T47D (cell line): ENCODE data around the gene TMEM106A.
"Not testable (repeated sequence)": the region's sequence is repeated elsewhere in the genome, so short reads cannot be mapped to it uniquely, and the experiment has no call there.

Experiments
- DNase-seq, 2 experiments: peaks; one replicate each; pipeline versions ENCODE4 v3.0.0 to v3.0.0-alpha.2; 2011 to 2012; ENCODE audit warnings: low read depth in 1 of 2, low spot score in 1 of 2
- JUND ChIP-seq: IDR thresholded peaks from 2 replicates; pipeline ENCODE4 v1.6.1; 2012; ENCODE audit warnings: low read depth
- in situ Hi-C: cut with HindIII; loops from 2 replicates; pipeline ENCODE4 v1.10.0; 2016; ENCODE audit warnings: low sequenced_read_pairs, low pct_unique_long_range_greater_than_20kb

TMEM106A gene

DNA sequence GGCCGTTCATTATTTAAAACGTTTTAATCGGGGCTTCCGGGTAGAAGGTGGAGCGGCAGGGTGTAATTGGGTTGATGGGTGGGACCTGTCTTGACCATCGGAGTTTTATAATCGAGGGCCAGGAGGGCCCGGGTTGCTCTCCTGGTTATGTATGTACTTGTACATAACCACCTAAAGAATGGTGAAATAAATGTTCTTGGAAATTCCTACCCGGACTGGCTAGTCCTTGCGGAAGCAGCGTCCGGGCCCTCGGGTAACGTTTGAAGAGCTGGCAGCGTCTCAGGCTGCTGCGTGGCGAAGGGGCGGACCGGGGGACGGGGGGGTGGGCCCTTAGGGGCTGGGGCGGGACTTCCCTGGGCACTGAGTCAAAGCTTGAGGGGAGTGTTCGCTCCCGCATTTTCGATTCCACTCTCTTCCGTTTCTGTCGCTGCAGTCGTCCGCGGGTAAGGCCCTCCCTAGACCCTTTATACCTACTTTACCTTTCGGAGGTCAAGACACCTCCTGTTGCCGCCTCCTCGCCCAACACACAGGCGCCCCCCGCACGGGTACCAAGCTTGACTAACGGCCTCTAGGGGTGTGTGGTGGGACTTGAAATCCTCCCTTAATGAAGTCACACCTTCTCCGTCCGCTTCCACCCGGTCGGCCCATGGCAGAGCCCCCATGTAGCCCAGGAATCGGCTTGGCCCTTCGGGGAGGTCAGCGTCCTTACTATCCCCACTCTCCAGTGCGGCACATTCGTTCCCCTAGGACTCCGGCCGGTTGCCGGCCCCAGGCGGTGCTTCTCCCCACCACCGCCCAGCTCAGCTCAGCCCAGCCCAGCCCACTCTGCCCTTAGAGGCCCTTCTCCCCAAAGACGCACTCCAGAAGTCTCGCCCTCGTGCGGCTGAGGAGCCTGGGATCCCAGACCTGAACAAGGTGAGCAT is at the start of gene TMEM106A:
TSS of gene TMEM106A (plus strand) at position 396 of the 923 bp plus-strand sequence. CDS start 1,167 bp downstream, outside the sequence.
- TF ChIP-seq JUND: no peak
- in situ Hi-C loops: no loop called here
- peak; percentile 79 to 95 for DNase-seq

GRCh38 chr17:43165971-43166370 is 45.7 kb upstream of the TMEM106A start:
- DNase-seq, in situ Hi-C loops: not testable (repeated sequence)

GRCh38 chr17:43169561-43170139 is 42.0 kb upstream of the TMEM106A start:
- in situ Hi-C loops: no loop called here
- DNase-seq: peak; percentile 32 to 87

DNA sequence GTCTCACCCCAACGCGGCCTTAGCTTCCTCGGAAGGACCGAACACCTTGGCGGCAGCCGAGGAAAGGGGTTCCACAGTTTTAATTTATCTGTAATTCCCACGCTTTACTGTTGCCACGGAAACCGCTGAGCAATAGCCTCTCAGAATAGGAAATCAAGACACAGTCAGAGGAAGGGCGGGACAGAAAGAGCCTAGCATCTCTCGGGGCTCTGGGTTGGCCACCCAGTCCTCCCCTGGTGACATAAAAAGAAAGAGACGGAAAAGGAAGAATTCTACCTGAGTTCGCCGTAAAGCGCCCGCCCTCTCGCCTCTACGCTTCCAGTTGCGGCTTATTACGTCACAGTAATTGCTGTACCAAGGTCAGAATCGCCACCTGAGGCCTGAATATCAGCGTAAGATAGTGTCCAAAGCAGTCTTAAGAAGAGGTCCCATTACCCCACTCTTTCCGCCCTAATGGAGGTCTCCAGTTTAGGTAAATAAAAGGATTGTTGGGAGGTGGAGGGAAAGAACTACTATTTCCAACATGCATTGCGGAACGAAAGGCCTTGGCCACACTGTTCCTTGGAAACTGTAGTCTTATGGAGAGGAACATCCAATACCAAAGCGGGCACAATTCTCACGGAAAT is 41.4 kb upstream of the TMEM106A start:
- no peak for TF ChIP-seq JUND
- DNase-seq: peak; percentile 95 to 98
- in situ Hi-C loops: no loop called here

More at GRCh38 chr17:43169561-43170139, 42.0 kb upstream of the TMEM106A start:
- TF ChIP-seq JUND: no peak

GRCh38 chr17:43170766-43171585 is 40.7 kb upstream of the TMEM106A start, which contains the start of gene NBR1:
TSS of gene NBR1 (plus strand) at chr17:43171214. CDS start at chr17:43175800, 4,586 bp downstream.
- in situ Hi-C loops: no loop called here

DNA sequence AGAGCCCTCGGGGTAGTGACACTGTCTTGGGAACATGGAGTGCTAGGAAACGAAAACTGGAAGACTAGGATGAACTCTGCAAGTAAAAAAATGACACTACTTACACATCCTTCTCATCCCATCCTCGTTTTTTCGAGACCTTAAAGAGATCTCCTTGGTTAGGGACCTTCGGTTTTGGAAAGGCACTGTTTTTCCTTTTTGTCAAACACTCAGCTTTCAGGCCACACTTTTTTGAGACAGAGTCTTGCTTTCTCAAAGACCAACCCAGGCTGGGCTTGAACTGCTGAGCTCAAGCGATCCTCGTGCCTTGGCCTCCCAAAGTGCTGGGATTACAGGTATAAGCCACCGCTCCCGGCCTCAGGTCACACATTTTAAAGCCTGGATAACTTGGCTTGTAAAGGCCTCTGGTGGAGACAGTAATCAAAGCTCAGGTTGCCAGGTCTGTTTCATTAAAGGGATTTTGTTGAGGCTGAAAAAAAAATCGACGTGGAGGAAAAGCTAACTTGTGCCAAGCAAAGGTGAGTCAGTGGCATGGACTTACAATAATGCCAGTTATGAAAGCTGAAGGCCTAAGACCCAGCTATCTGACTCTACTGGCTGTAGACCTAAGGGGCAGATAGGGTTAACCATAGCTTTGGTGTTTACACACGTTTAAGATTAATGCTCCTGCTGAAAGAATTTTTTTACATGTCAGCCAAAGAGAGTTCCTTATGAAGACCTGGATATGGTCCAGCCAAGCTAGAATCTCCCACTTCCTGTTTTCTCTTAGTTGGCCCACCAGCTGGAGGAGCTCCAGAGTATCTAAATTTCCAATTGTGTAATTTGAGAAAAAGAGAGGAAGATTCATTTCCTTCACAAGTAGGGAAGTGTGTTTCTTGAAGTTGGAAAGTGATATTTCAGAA is 39.8 kb upstream of the TMEM106A start:
- TF ChIP-seq JUND: no peak
- peak in 1 of 2 experiments; percentile 46 for DNase-seq
- in situ Hi-C loops: no loop called here

More at GRCh38 chr17:43170766-43171585, 40.7 kb upstream of the TMEM106A start, which contains the start of gene NBR1:
- peak; percentile 96 to 99 for DNase-seq
- no peak for TF ChIP-seq JUND

GRCh38 chr17:43175213-43176118 is 36.2 kb upstream of the TMEM106A start:
- no peak for TF ChIP-seq JUND
- in situ Hi-C loops: no loop called here
- peak in 1 of 2 experiments; percentile 60 for DNase-seq

DNA sequence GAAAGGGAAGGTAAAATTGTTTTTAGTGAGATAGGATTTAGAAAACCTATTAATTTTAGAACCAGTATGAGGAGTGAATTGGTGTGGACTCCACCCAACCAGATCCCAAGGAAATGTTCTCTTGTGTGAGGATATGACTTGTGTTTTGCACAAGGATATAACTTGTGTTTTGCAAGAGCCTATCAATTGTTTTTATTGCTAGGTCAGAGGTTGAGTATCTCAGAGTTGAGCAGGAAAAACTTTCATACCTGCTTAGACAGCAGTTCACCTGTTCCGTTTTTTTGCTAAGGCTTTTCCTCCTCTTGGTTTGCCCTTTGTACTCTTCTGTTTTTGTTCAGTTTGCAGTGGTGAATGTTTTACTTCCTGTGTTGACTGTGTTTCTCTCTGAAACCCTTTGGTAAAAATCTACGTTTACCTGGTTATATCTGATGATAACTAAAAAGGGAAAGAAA is 35.5 kb upstream of the TMEM106A start:
- in situ Hi-C loops: no loop called here
- no peak for DNase-seq
- no peak for TF ChIP-seq JUND

DNA sequence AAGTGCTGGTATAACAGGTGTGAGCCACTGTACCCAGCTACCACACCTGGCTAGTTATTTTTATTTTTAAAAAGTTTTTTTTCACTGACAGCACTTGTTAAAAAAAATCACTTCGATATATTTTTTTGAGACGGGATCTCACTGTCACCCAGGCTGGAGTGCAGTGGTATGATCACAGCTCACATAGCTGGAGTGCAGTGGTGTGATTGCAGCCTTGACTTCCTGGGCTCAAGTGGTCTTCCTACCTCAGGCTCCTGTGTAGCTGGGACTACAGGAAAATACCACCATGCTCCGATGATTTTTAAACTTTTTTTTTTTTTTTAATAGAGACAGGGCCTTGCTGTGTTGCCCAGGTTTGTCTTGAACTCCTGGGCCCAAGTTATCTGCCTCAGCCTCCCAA is 27.8 kb upstream of the TMEM106A start:
- no peak for TF ChIP-seq JUND
- in situ Hi-C loops: no loop called here
- DNase-seq: no peak

GRCh38 chr17:43186656-43187055 is 25.0 kb upstream of the TMEM106A start:
- in situ Hi-C loops, DNase-seq: not testable (repeated sequence)
